SK-N-SH (cell line): ENCODE results near the gene FOXP1. TPM values are rescaled to one million over a fixed set of nuclear protein-coding genes. Genes with fewer than 3 reads are reported as not detected.

Experiments
- CTCF ChIA-PET: fragments of 300-600, 350-600 bp; formaldehyde crosslinking; extraction: SDS; loops from one replicate; lab custom pipeline; 2021; lab: Yijun Ruan, JAX
- POLR2A ChIA-PET: fragments of 350-600 bp; sonication (Branson Sonifier 250); formaldehyde crosslinking; extraction: SDS; loops from one replicate; lab custom pipeline; 2020; ENCODE audit warnings: antibody characterized with exemption, inconsistent platforms; lab: Yijun Ruan, JAX
- DNase-seq: peaks from one replicate; pipeline ENCODE4 v3.0.0; 2012
- H2AFZ ChIP-seq: fragments of 200-600 bp; sonication (generic); 2 replicates; pipeline ENCODE4 v1.8.1; 2016; ENCODE audit warnings: antibody characterized with exemption, mild to moderate bottlenecking, low read depth
- H3F3A ChIP-seq: fragments of 200-600 bp; sonication (generic); replicated peaks from 2 replicates; pipeline ENCODE3; 2016; ENCODE audit warnings: antibody characterized with exemption, mild to moderate bottlenecking; ENCODE audit not compliant: insufficient read depth
- H3K27ac ChIP-seq, 2 experiments: fragments of 200-500 bp in 1 of 2; fragments of 200-600 bp in 1 of 2; sonication (Bioruptor generic) in 1 of 2; sonication (generic), shearing (Covaris generic) in 1 of 2; 2 replicates each; pipeline versions ENCODE4 v1.5.1 to v1.6.1; 2014 to 2016; ENCODE audit warnings: low read depth in 2 of 2, inconsistent platforms in 1 of 2, low read length in 1 of 2, mild to moderate bottlenecking in 1 of 2, mixed read lengths in 1 of 2
- H3K27me3 ChIP-seq: fragments of 200-600 bp; sonication (generic), shearing (Covaris generic); 2 replicates; pipeline ENCODE4 v1.6.1; 2016; ENCODE audit warnings: mixed run types; ENCODE audit not compliant: insufficient read depth
- H3K36me3 ChIP-seq, 2 experiments: fragments of 200-500 bp in 1 of 2; fragments of 200-600 bp in 1 of 2; sonication (Bioruptor generic) in 1 of 2; sonication (generic) in 1 of 2; replicated peaks in 1 of 2; 2 replicates each; pipeline versions ENCODE3 to v1.5.1; 2014 to 2016; ENCODE audit warnings: low read length in 1 of 2, mild to moderate bottlenecking in 1 of 2; ENCODE audit not compliant: insufficient read depth in 2 of 2, control insufficient read depth in 1 of 2
- H3K4me1 ChIP-seq, 2 experiments: fragments of 200-500 bp in 1 of 2; fragments of 200-600 bp in 1 of 2; sonication (Bioruptor generic) in 1 of 2; sonication (generic), shearing (Covaris generic) in 1 of 2; 2 replicates each; pipeline versions ENCODE4 v1.5.1 to v1.6.1; 2014 to 2016; ENCODE audit warnings: low read depth in 1 of 2, low read length in 1 of 2, mixed run types in 1 of 2; ENCODE audit not compliant: insufficient read depth in 2 of 2, control insufficient read depth in 1 of 2
- H3K4me2 ChIP-seq: fragments of 200-600 bp; sonication (generic), shearing (Covaris generic); 2 replicates; pipeline ENCODE4 v1.6.1; 2017; ENCODE audit warnings: mixed run types
- H3K4me3 ChIP-seq, 2 experiments: fragments of 200-500 bp in 1 of 2; fragments of 200-600 bp in 1 of 2; sonication (Bioruptor generic) in 1 of 2; sonication (generic), shearing (Covaris generic) in 1 of 2; 2 replicates each; pipeline versions ENCODE4 v1.5.1 to v1.8.1; 2014 to 2016; ENCODE audit warnings: low read depth in 2 of 2, inconsistent platforms in 1 of 2, low read length in 1 of 2, mild to moderate bottlenecking in 1 of 2, mixed read lengths in 1 of 2, moderate library complexity in 1 of 2
- H3K79me2 ChIP-seq: fragments of 200-600 bp; sonication (generic); 2 replicates; pipeline ENCODE4 v1.8.1; 2017; ENCODE audit warnings: mild to moderate bottlenecking; ENCODE audit not compliant: insufficient read depth
- H3K9ac ChIP-seq: fragments of 200-600 bp; sonication (generic); 2 replicates; pipeline ENCODE4 v1.6.1; 2017; ENCODE audit warnings: mixed run types
- H3K9me2 ChIP-seq: fragments of 200-600 bp; sonication (generic); 2 replicates; pipeline ENCODE4 v1.6.1; 2017; ENCODE audit warnings: mixed run types
- H3K9me3 ChIP-seq: fragments of 200-600 bp; sonication (generic); 2 replicates; pipeline ENCODE4 v1.6.1; 2017; ENCODE audit warnings: mixed run types, mild to moderate bottlenecking, moderate library complexity
- H4K20me1 ChIP-seq: fragments of 200-600 bp; sonication (generic); 2 replicates; pipeline ENCODE4 v1.6.1; 2017; ENCODE audit warnings: mild to moderate bottlenecking, mixed run types; ENCODE audit not compliant: insufficient read depth
- CHD2 ChIP-seq: fragments of 150-350 bp; IDR thresholded peaks from 2 replicates; pipeline ENCODE4 v1.6.1; 2018; ENCODE audit warnings: low read length; ENCODE audit not compliant: partially characterized antibody
- CTCF ChIP-seq: fragments of 200-600 bp; sonication (generic); IDR thresholded peaks from 2 replicates; pipeline ENCODE4 v1.6.1; 2017; ENCODE audit warnings: antibody characterized with exemption, mild to moderate bottlenecking, moderate library complexity
- FOXJ3 ChIP-seq: sonication (generic); formaldehyde crosslinking; IDR thresholded peaks from 2 replicates; pipeline ENCODE4 v1.5.1; 2020; ENCODE audit warnings: mild to moderate bottlenecking, missing genetic modification reagents
- GABPA ChIP-seq: IDR thresholded peaks from 2 replicates; pipeline ENCODE4 v1.4.0; 2012; ENCODE audit warnings: low read depth, mild to moderate bottlenecking
- JUND ChIP-seq: IDR thresholded peaks from 2 replicates; pipeline ENCODE4 v1.4.0; 2012
- NFIC ChIP-seq: IDR thresholded peaks from 2 replicates; pipeline ENCODE4 v1.4.0; 2012; ENCODE audit warnings: borderline replicate concordance
- PBX3 ChIP-seq: IDR thresholded peaks from 2 replicates; pipeline ENCODE4; 2012
- RAD21 ChIP-seq: IDR thresholded peaks from 2 replicates; pipeline ENCODE4 v1.6.1; 2012; ENCODE audit warnings: mild to moderate bottlenecking, low read length
- RCOR1 ChIP-seq: fragments of 150-350 bp; IDR thresholded peaks from 2 replicates; pipeline ENCODE4 v1.6.1; 2017; ENCODE audit warnings: antibody characterized with exemption, low read length
- RFX5 ChIP-seq: IDR thresholded peaks from 2 replicates; pipeline ENCODE4 v1.6.1; 2012; ENCODE audit warnings: mild to moderate bottlenecking, improper control_type of control experiment, low read length
- RXRA ChIP-seq: IDR thresholded peaks from 2 replicates; pipeline ENCODE4 v1.4.0; 2012; ENCODE audit warnings: low read depth, mild to moderate bottlenecking, borderline replicate concordance
- SIN3A ChIP-seq: IDR thresholded peaks from 2 replicates; pipeline ENCODE4 v1.6.1; 2012; ENCODE audit warnings: low read depth, mild to moderate bottlenecking, low read length, moderate library complexity, borderline replicate concordance
- TCF12 ChIP-seq: IDR thresholded peaks from 2 replicates; pipeline ENCODE4 v1.4.0; 2012
- TEAD4 ChIP-seq: IDR thresholded peaks from 2 replicates; pipeline ENCODE4 v1.4.0; 2012; ENCODE audit warnings: mild to moderate bottlenecking, borderline replicate concordance; ENCODE audit not compliant: insufficient read depth
- USF2 ChIP-seq: fragments of 150-350 bp; IDR thresholded peaks from 2 replicates; pipeline ENCODE4 v1.6.1; 2017; ENCODE audit warnings: antibody characterized with exemption, low read length, low read depth, borderline replicate concordance
- WGBS: methylation state at CpG from one replicate; pipeline ENCODE4 v1.1.6; 2017; ENCODE audit warnings: low lambda C conversion rate; 5-methylcytosine and 5-hydroxymethylcytosine counted together
- polyA plus RNA-seq, 3 experiments: library from polyadenylated mRNA; depleted of rRNA; stranded (reverse); fragments of >200 nt; gene quantifications; 2 replicates each; pipeline ENCODE4 v1.2.3, GENCODE V29; 2012
- TF ChIP-seq, protein P1 (sequence below): IDR thresholded peaks from 2 replicates; pipeline ENCODE4 v1.4.0; 2012; ENCODE audit warnings: low read depth, borderline replicate concordance
- TF ChIP-seq, protein P2 (sequence below): IDR thresholded peaks from 2 replicates; pipeline ENCODE4 v1.4.0; 2012; ENCODE audit warnings: low read depth
- TF ChIP-seq, protein P3 (sequence below): fragments of 150-350 bp; IDR thresholded peaks from 2 replicates; pipeline ENCODE4 v1.6.1; 2016; ENCODE audit warnings: mild to moderate bottlenecking, low read depth, low read length
- TF ChIP-seq, protein P4 (sequence below): IDR thresholded peaks from 2 replicates; pipeline ENCODE4 v1.6.1; 2012; ENCODE audit warnings: mild to moderate bottlenecking, low read depth, low read length, moderate library complexity

Gene FOXP1
- polyA plus RNA-seq, 1 of the 3 experiments (the other 2 are of a cell fraction), result 8.8 TPM

DNA sequence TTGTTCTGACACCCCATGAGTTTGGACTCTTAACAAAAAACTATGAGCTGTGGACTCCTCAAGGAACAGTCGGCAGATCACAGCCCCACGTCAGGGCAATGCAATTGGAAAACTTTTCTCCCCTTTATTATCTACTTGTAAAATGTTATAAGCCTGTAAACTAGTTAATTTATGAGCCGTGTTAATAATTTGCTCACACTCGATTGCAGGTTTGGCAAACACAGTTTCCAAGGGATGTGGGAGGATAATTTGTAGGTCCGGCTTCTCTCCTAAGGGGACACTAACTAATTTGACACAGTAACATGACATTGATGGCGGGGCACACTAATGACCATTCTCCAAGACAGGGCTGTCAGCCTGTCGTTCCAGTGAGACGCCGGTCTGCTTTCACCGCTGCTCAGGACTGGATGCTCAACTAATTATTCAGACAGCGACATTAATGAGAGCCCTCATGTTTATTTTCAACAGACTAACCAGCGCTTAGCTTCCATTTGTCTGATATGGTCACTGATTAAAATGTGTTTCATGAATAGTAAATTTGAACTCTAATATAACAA, 222.1 kb downstream of the FOXP1 start:
- Histone ChIP-seq H3K27me3 (no peaks in the 10 kb centered on the region), H3K4me1 (peaks cover 0 to 5% of the 10 kb centered on the region in 2 experiments; a peak in 1 of 4 replicates), H3K9me2 (no peaks in the 10 kb centered on the region), H3K36me3 (peaks cover 2 to 14% of the 10 kb centered on the region in 2 experiments), H3K9ac (no peak overlapping the region), H3K4me2 (no peak overlapping the region), H4K20me1 (no peaks in the 10 kb centered on the region), H3K4me3 (no peak overlapping the region), H3F3A (peaks cover 4% of the 10 kb centered on the region), H2AFZ (no peak overlapping the region), H3K9me3 (0 out of 2 replicates have a peak, but pooled peaks cover 4% of the 10 kb centered on the region), H3K27ac (no peak overlapping the region)
- POLR2A ChIA-PET, result no interaction called here
- CTCF ChIA-PET, result no interaction called here
- 96% methylated on average over 12 of the region's 12 CpGs for WGBS
- DNase-seq, result no peak
- no peak for TF ChIP-seq RFX5
- TF ChIP-seq CHD2, result no peak
- no peak for TF ChIP-seq RCOR1
- TF ChIP-seq FOXJ3 (CRISPR knock-in tag), result no peak
- TF ChIP-seq, protein P1, sequence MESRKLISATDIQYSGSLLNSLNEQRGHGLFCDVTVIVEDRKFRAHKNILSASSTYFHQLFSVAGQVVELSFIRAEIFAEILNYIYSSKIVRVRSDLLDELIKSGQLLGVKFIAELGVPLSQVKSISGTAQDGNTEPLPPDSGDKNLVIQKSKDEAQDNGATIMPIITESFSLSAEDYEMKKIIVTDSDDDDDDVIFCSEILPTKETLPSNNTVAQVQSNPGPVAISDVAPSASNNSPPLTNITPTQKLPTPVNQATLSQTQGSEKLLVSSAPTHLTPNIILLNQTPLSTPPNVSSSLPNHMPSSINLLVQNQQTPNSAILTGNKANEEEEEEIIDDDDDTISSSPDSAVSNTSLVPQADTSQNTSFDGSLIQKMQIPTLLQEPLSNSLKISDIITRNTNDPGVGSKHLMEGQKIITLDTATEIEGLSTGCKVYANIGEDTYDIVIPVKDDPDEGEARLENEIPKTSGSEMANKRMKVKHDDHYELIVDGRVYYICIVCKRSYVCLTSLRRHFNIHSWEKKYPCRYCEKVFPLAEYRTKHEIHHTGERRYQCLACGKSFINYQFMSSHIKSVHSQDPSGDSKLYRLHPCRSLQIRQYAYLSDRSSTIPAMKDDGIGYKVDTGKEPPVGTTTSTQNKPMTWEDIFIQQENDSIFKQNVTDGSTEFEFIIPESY, result no peak
- TF ChIP-seq PBX3, result no peak
- TF ChIP-seq RXRA, result no peak
- no peak for TF ChIP-seq JUND
- TF ChIP-seq, protein P2, sequence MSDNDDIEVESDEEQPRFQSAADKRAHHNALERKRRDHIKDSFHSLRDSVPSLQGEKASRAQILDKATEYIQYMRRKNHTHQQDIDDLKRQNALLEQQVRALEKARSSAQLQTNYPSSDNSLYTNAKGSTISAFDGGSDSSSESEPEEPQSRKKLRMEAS, result no peak
- no peak for TF ChIP-seq TCF12
- TF ChIP-seq, protein P3, sequence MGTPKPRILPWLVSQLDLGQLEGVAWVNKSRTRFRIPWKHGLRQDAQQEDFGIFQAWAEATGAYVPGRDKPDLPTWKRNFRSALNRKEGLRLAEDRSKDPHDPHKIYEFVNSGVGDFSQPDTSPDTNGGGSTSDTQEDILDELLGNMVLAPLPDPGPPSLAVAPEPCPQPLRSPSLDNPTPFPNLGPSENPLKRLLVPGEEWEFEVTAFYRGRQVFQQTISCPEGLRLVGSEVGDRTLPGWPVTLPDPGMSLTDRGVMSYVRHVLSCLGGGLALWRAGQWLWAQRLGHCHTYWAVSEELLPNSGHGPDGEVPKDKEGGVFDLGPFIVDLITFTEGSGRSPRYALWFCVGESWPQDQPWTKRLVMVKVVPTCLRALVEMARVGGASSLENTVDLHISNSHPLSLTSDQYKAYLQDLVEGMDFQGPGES, result no peak
- TF ChIP-seq GABPA, result no peak
- no peak for TF ChIP-seq CTCF
- TF ChIP-seq SIN3A, result no peak
- TF ChIP-seq, protein P4, sequence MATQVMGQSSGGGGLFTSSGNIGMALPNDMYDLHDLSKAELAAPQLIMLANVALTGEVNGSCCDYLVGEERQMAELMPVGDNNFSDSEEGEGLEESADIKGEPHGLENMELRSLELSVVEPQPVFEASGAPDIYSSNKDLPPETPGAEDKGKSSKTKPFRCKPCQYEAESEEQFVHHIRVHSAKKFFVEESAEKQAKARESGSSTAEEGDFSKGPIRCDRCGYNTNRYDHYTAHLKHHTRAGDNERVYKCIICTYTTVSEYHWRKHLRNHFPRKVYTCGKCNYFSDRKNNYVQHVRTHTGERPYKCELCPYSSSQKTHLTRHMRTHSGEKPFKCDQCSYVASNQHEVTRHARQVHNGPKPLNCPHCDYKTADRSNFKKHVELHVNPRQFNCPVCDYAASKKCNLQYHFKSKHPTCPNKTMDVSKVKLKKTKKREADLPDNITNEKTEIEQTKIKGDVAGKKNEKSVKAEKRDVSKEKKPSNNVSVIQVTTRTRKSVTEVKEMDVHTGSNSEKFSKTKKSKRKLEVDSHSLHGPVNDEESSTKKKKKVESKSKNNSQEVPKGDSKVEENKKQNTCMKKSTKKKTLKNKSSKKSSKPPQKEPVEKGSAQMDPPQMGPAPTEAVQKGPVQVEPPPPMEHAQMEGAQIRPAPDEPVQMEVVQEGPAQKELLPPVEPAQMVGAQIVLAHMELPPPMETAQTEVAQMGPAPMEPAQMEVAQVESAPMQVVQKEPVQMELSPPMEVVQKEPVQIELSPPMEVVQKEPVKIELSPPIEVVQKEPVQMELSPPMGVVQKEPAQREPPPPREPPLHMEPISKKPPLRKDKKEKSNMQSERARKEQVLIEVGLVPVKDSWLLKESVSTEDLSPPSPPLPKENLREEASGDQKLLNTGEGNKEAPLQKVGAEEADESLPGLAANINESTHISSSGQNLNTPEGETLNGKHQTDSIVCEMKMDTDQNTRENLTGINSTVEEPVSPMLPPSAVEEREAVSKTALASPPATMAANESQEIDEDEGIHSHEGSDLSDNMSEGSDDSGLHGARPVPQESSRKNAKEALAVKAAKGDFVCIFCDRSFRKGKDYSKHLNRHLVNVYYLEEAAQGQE, result no peak
- no peak for TF ChIP-seq RAD21
- TF ChIP-seq NFIC, result no peak
- TF ChIP-seq USF2, result no peak
- no peak for TF ChIP-seq TEAD4
- TF ChIP-seq, all 33 proteins: peak for 0
- peaks cover 63% of the 10 kb centered on the region for H3K79me2 ChIP-seq
